Suprapubic skin (tissue), 4 donors: ENCODE results near the gene PDE11A. TPM values are rescaled to one million over a fixed set of nuclear protein-coding genes. Genes with fewer than 3 reads are reported as not detected.
A peak's percentile ranks its signal among the peaks of the same experiment; 100 is the strongest.

Source experiments
- DNase-seq, 2 donors: peaks; one replicate each; pipeline ENCODE4 v3.0.0-alpha.2; 2019; ENCODE audit warnings: low spot score in 2 of 2
- H3K27ac ChIP-seq: fragments of 200-600 bp; sonication (generic); one replicate; pipeline ENCODE4 v1.5.1; 2019
- H3K27me3 ChIP-seq: fragments of 200-600 bp; sonication (generic); one replicate; pipeline ENCODE4 v1.5.1; 2019
- H3K36me3 ChIP-seq: fragments of 200-600 bp; sonication (generic); one replicate; pipeline ENCODE4 v1.5.1; 2019
- H3K4me1 ChIP-seq: fragments of 200-600 bp; sonication (generic); one replicate; pipeline ENCODE4 v1.5.1; 2019
- H3K4me3 ChIP-seq: fragments of 200-600 bp; sonication (generic); one replicate; pipeline ENCODE4 v1.5.1; 2019; ENCODE audit warnings: mild to moderate bottlenecking
- H3K9me3 ChIP-seq: fragments of 200-600 bp; sonication (generic); one replicate; pipeline ENCODE4 v1.5.1; 2019
- EP300 ChIP-seq: sonication (generic); formaldehyde crosslinking; IDR thresholded peaks from one replicate; pipeline ENCODE4 v1.6.1; 2017; ENCODE audit warnings: antibody characterized with exemption
- POLR2A ChIP-seq, 2 donors: fragments of 450-650 bp; IDR thresholded peaks; one replicate each; pipeline ENCODE4 v1.6.1; 2017; ENCODE audit warnings: antibody characterized with exemption in 2 of 2, mild to moderate bottlenecking in 2 of 2, moderate library complexity in 2 of 2
- POLR2AphosphoS5 ChIP-seq, 3 donors: sonication (generic); formaldehyde crosslinking; IDR thresholded peaks; one replicate each; pipeline ENCODE4 v1.6.1; 2017; ENCODE audit warnings: antibody characterized with exemption in 3 of 3
- WGBS: methylation state at CpG from one replicate; pipeline ENCODE4 v1.1.5; 2018; 5-methylcytosine and 5-hydroxymethylcytosine counted together
- total RNA-seq, 4 donors: library from RNA; depleted of rRNA; stranded (reverse); fragments of >200 nt; gene quantifications; one replicate each; pipeline ENCODE4 v1.1.0, GENCODE V29; 2016
- TF ChIP-seq, protein P1 (sequence below), 2 donors: fragments of 200-600 bp in 1 of 2; fragments of 450-650 bp in 1 of 2; sonication (generic) in 1 of 2; IDR thresholded peaks; one replicate each; pipeline ENCODE4 v1.5.1; 2016 to 2019; ENCODE audit warnings: antibody characterized with exemption in 2 of 2, mild to moderate bottlenecking in 1 of 2, moderate library complexity in 1 of 2

PDE11A gene
- total RNA-seq, 4 donors from 2014 or later = 0.08 to 1.0 (median 0.36) TPM

DNA sequence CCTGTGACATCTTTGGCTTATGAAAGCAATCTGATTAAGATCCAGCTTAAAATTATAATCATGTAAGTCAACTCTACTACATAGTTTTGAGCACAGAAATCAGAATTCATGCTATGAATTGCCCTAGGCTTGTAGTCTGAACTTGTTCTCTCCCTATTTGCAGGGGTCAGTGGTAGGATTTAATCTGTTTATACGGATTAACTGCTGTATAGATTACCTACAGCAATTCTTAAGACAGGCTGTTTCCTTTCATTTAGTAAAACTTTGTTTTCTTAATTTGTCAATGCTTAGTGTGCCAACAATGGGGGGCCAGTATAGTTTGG is 287.9 kb downstream of the PDE11A start:
- WGBS = 43% methylated on average over 1 of the region's 1 CpG
- peak overlapping the region; percentile 30 for H3K4me3 ChIP-seq
- no peaks in the 10 kb centered on the region for H3K36me3 ChIP-seq
- no peak for DNase-seq
- TF ChIP-seq POLR2A (IDR thresholded peaks at IDR 0.05) (no peak), EP300 (no peak), POLR2AphosphoS5 (IDR thresholded peaks at IDR 0.05) (no peak)
- TF ChIP-seq, protein P1, sequence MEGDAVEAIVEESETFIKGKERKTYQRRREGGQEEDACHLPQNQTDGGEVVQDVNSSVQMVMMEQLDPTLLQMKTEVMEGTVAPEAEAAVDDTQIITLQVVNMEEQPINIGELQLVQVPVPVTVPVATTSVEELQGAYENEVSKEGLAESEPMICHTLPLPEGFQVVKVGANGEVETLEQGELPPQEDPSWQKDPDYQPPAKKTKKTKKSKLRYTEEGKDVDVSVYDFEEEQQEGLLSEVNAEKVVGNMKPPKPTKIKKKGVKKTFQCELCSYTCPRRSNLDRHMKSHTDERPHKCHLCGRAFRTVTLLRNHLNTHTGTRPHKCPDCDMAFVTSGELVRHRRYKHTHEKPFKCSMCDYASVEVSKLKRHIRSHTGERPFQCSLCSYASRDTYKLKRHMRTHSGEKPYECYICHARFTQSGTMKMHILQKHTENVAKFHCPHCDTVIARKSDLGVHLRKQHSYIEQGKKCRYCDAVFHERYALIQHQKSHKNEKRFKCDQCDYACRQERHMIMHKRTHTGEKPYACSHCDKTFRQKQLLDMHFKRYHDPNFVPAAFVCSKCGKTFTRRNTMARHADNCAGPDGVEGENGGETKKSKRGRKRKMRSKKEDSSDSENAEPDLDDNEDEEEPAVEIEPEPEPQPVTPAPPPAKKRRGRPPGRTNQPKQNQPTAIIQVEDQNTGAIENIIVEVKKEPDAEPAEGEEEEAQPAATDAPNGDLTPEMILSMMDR (IDR thresholded peaks at IDR 0.05) = no peak
- H3K27ac ChIP-seq = peak overlapping the region; percentile 67
- no peaks in the 10 kb centered on the region for H3K9me3 ChIP-seq
- H3K4me1 ChIP-seq = peaks cover 20% of the 10 kb centered on the region
- no peaks in the 10 kb centered on the region for H3K27me3 ChIP-seq

DNA sequence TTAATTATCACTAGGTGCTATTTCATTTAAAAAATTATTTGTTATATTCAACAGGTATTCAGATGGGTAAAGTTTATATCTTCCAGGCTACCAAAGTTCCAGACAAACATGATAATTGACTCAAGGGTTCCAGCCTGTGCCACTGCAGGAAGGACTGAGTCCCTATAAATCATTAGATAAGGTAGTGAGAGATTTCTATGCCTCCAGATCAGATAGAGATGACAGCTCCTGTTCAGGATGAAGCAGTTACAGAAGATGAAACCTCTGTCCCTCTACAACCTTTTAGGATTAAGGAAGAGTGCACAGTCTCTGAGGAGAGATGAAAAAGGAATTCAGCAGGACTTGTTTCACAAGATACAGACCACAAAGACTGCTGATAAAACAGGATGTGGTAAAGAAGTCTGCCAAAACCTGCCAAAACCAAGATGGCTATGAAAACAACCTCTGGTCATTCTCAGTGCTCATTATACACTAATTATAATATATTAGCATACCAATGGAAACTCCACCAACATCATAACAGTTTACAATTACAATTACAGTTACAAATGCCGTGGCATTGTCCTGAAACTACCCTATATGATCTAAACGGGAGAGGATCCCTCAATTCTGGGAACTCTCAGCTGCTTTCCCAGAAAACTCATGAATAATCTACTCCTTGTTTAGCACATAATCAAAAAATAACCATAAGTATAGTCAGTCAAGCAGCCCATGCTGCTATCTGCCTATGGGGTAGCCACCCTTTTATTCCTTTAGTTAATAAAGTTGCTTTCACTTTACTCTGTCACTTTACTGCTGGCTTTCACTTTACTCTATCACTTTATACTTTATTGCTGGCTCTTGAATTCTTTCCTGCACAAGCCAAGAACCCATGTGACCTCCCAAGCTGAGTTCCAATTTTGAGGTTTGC is 288.5 kb downstream of the PDE11A start:
- H3K4me1 ChIP-seq = peaks cover 20% of the 10 kb centered on the region
- 38% methylated on average over 2 of the region's 2 CpGs for WGBS
- H3K27me3 ChIP-seq = no peaks in the 10 kb centered on the region
- TF ChIP-seq, protein P1 (IDR thresholded peaks at IDR 0.05) = no peak
- TF ChIP-seq POLR2A (IDR thresholded peaks at IDR 0.05) = no peak
- TF ChIP-seq POLR2AphosphoS5 (IDR thresholded peaks at IDR 0.05) = no peak
- no peak for TF ChIP-seq EP300
- no peaks in the 10 kb centered on the region for H3K36me3 ChIP-seq
- H3K9me3 ChIP-seq = no peaks in the 10 kb centered on the region
- H3K27ac ChIP-seq = peak overlapping the region; percentile 67
- peak overlapping the region; percentile 30 for H3K4me3 ChIP-seq
- no peak for DNase-seq

DNA sequence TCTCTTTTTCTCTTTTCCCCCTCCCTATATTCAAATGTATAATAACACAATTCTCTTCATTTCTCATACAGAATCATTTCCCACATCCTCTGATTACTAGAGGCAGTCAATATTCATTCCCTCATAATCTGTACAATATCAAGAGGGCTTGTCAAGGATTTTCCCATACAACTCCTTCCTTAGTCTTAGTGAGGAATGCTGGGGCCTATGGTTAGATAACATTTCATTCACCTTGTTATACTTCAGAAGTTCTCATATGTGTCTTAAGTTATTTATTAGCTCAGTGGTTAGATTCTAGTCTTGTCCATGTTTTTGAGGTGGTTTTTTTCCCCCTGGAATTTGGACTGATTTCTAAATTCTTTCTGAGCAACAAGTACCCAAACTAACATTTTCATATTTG is 289.5 kb downstream of the PDE11A start:
- TF ChIP-seq EP300 (no peak), POLR2A (IDR thresholded peaks at IDR 0.05) (no peak), POLR2AphosphoS5 (IDR thresholded peaks at IDR 0.05) (no peak)
- TF ChIP-seq, protein P1 (IDR thresholded peaks at IDR 0.05) = no peak
- no peak for DNase-seq
- Histone ChIP-seq H3K4me1 (peaks cover 20% of the 10 kb centered on the region), H3K36me3 (no peaks in the 10 kb centered on the region), H3K9me3 (no peaks in the 10 kb centered on the region), H3K27me3 (no peaks in the 10 kb centered on the region), H3K4me3 (no peak overlapping the region), H3K27ac (no peak overlapping the region)

DNA sequence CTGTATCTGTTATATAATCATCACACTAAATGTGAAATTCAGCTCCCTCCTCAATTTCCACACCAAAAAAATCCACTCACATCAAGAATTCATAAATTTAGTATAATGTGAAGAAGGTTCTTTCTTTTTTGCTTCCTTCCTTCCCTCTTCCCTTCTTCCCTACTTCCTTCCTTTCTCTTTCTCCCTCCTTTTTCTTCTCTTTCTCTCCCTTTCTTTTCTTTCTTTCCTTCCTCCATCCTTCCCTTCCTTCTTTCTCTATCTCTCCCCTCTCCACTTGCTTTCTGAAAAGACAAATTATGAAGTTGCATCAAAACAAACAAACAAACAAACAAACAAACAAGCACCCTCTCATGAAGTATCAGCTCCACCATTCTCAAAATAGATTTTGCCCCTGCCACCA is 290.0 kb downstream of the PDE11A start:
- no peak for DNase-seq
- H3K4me3 ChIP-seq = no peak overlapping the region
- H3K36me3 ChIP-seq = no peaks in the 10 kb centered on the region
- H3K4me1 ChIP-seq = peaks cover 20% of the 10 kb centered on the region
- H3K9me3 ChIP-seq = no peaks in the 10 kb centered on the region
- H3K27me3 ChIP-seq = no peaks in the 10 kb centered on the region
- no peak overlapping the region for H3K27ac ChIP-seq
- TF ChIP-seq, protein P1 (IDR thresholded peaks at IDR 0.05) = no peak
- TF ChIP-seq POLR2A (IDR thresholded peaks at IDR 0.05) = no peak
- no peak for TF ChIP-seq POLR2AphosphoS5 (IDR thresholded peaks at IDR 0.05)
- TF ChIP-seq EP300 = no peak

DNA sequence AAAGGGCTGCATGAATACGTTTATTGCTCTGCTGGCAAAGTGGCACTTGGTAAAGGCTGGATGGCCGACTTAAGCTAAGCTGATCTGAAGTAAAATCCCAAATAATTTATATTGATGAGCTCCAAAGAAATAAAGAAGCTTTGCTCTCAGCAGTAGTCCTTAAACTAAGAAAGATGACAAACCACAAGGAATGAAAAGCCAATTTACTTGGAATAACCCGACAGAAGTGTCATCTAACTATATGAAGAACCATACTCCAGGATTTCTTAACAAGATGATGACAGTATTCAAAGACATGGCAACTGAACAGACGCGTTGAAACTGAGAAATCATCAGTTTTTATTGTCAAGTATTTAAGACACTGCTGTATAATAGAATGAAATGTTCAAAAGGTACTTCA is 294.1 kb downstream of the PDE11A start:
- no peaks in the 10 kb centered on the region for H3K36me3 ChIP-seq
- 94% methylated on average over 5 of the region's 5 CpGs for WGBS
- no peak for DNase-seq

More for the DNA sequence above, 294.1 kb downstream of the PDE11A start:
- Histone ChIP-seq H3K9me3 (no peaks in the 10 kb centered on the region), H3K27me3 (no peaks in the 10 kb centered on the region), H3K4me3 (no peak overlapping the region), H3K4me1 (peaks cover 3% of the 10 kb centered on the region), H3K27ac (no peak overlapping the region)
- TF ChIP-seq POLR2A (IDR thresholded peaks at IDR 0.05) (no peak), POLR2AphosphoS5 (IDR thresholded peaks at IDR 0.05) (no peak), EP300 (no peak)
- TF ChIP-seq, protein P1 (IDR thresholded peaks at IDR 0.05) = no peak
